ENCODE results near the gene CCT6B. TPM values are rescaled to one million over a fixed set of nuclear protein-coding genes. Genes with fewer than 3 reads are reported as not detected.
A peak's percentile ranks its signal among the peaks of the same experiment; 100 is the strongest.

The CCT6B gene
- total and polyA plus RNA-seq, 2 of the 13 experiments (the other 11 are each of a cell fraction or from before 2014, with no cell fraction given), result 0.41 to 1.4 TPM

GRCh38 chr17:34961093-34961911, at the start of gene CCT6B, which contains the start of gene ZNF830 (continued):
- TF ChIP-seq ZNF235 (CRISPR knock-in tag; IDR thresholded peaks at IDR 0.05; ENCODE audit: borderline replicate concordance) (no peak), SSRP1 (CRISPR knock-in tag; IDR thresholded peaks at IDR 0.05) (peak; percentile 75; the same call in 1 of the 2 replicates), TMF1 (CRISPR knock-in tag; IDR thresholded peaks at IDR 0.05; ENCODE audit: low read depth) (no peak), CEBPZ (IDR thresholded peaks at IDR 0.05; ENCODE audit: low read length) (no peak), ZNF598 (CRISPR knock-in tag; IDR thresholded peaks at IDR 0.05; ENCODE audit: borderline replicate concordance) (peak; percentile 85; the same call in 1 of the 2 replicates), ZKSCAN1 (IDR thresholded peaks at IDR 0.05; ENCODE audit: low read length) (peak; percentile 32; the same call in 1 of the 2 replicates), PLSCR1 (CRISPR knock-in tag; IDR thresholded peaks at IDR 0.05; ENCODE audit: borderline replicate concordance) (no peak), DMTF1 (CRISPR knock-in tag; IDR thresholded peaks at IDR 0.05) (no peak), MEIS1 (CRISPR knock-in tag; IDR thresholded peaks at IDR 0.05; ENCODE audit: borderline replicate concordance) (no peak), SPEN (CRISPR knock-in tag; IDR thresholded peaks at IDR 0.05; ENCODE audit: low read depth) (peak; percentile 86), POLR2AphosphoS2 (IDR thresholded peaks at IDR 0.05; ENCODE audit: low read depth, low read length) (no peak), SMAD3 (CRISPR knock-in tag; IDR thresholded peaks at IDR 0.05) (no peak), ZNF318 (CRISPR knock-in tag; IDR thresholded peaks at IDR 0.05) (no peak)
